Central memory CD8-positive, alpha-beta T cell (primary cell): ENCODE data around the gene RNF212B.
"Not testable (repeated sequence)": the region's sequence is repeated elsewhere in the genome, so short reads cannot be mapped to it uniquely, and the experiment has no call there.

ENCODE experiments used
- ATAC-seq: fragments of 150-1000 bp; cut with Tn5 transposase; replicated peaks from 2 replicates; pipeline ENCODE4 v1.10.0; 2022; ENCODE audit warnings: mild to moderate bottlenecking, moderate FRiP score, moderate number of reproducible peaks; ENCODE audit not compliant: poor library complexity, severe bottlenecking; ENCODE audit errors: extremely low read depth
- DNase-seq, 2 donors: peaks; one replicate each; pipeline ENCODE4 v3.0.0; 2021; ENCODE audit warnings: low spot score in 2 of 2
- H3K27ac Mint-ChIP-seq: one replicate; pipeline ENCODE4 v1.8.0; 2022; ENCODE audit warnings: low read depth, mild to moderate bottlenecking, moderate library complexity, mixed read lengths
- H3K27me3 Mint-ChIP-seq: one replicate; pipeline ENCODE4 v1.8.0; 2022; ENCODE audit warnings: mixed read lengths
- H3K36me3 Mint-ChIP-seq: one replicate; pipeline ENCODE4 v1.8.0; 2022; ENCODE audit warnings: mild to moderate bottlenecking, moderate library complexity, mixed read lengths; ENCODE audit not compliant: insufficient read depth
- H3K4me1 Mint-ChIP-seq: one replicate; pipeline ENCODE4 v1.8.0; 2022; ENCODE audit warnings: mixed read lengths
- H3K4me3 Mint-ChIP-seq: one replicate; pipeline ENCODE4 v1.8.0; 2022; ENCODE audit warnings: mild to moderate bottlenecking, moderate library complexity, mixed read lengths
- H3K9me3 Mint-ChIP-seq: one replicate; pipeline ENCODE4 v1.8.0; 2022; ENCODE audit warnings: mixed read lengths

Gene RNF212B, protein sequence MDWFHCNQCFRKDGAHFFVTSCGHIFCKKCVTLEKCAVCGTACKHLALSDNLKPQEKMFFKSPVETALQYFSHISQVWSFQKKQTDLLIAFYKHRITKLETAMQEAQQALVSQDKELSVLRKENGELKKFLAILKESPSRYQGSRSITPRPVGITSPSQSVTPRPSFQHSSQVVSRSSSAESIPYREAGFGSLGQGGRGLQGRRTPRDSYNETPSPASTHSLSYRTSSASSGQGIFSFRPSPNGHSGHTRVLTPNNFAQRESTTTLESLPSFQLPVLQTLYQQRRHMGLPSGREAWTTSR

DNA sequence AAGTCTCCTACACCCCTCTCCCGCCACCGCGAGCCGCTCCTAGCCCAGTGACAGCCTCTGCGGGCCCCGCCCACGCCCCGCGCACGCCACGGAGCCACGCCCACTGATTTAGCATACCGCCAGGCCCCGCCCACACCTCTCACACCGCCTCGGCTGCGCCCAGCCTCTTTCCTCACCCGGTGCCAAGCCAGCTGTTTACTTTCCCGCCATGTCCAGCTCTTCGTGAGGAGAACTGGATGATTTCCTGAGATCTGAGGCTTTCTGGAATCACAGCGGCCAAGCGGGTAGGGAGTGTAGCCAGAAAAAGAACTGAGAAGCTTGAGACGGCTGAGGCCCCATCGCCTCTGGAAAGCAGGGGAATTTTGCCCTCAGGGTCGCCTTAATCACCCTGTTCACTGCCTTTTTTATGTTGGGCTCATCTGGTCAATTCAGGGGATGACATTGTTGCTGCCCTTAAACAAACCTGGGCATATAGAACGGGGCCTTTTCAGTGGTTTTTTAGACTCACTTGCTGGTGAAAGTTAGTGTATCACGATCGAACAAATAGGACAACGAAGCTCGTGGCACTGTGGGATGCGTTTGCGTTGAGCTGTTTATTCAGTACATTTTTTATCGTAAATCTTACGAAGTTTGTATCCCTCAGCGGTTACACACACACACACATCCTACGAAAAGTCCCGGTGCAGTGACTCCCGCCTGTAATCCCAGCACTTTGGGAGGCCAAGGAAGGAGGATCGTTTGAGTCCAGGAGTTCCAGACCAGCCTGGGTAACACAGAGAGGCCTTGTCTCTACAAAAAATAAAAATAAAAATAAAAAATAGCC is at the start of gene RNF212B:
Gene RNF212B, plus strand, starts transcription at position 165 of the 823 bp plus-strand sequence. CDS start 2,410 bp downstream, outside the sequence.
- Mint-ChIP-seq H3K27ac (no peak within 1 kb of the TSS), H3K9me3 (no peaks in the 10 kb centered on the region), H3K36me3 (no peaks in the 10 kb centered on the region), H3K4me3 (no peak within 1 kb of the TSS), H3K4me1 (peaks cover 5% of the 10 kb centered on the region), H3K27me3 (peaks cover 41% of the 10 kb centered on the region)
- ATAC-seq (peak; percentile 52), DNase-seq (peak; percentile 46 to 47)

DNA sequence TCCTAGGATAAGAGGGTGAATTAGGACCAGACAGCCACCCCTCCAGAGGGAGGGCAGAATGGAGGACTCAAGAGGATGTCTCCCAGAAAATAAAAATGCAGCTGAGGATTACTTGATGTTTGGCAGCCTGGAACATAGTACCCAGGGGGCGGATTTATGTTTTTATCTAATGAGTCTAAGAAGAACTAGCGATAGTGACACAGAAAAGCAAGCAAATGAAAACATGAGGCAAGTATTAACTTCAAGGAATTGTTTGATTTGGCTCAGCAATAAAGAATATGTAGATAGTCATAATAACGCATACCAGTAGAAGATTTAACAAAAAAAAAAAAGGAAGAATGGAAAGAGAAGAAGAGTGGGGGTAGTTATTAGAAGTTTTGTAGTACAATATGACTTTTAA is 44.3 kb upstream of the RNF212B start:
- H3K9me3 Mint-ChIP-seq, result no peaks in the 10 kb centered on the region
- H3K4me1 Mint-ChIP-seq, result no peaks in the 10 kb centered on the region
- no peak for DNase-seq
- H3K4me3 Mint-ChIP-seq, result no peak overlapping the region
- no peak overlapping the region for H3K27ac Mint-ChIP-seq
- no peaks in the 10 kb centered on the region for H3K36me3 Mint-ChIP-seq
- ATAC-seq, result no peak
- H3K27me3 Mint-ChIP-seq, result peaks cover 34% of the 10 kb centered on the region

DNA sequence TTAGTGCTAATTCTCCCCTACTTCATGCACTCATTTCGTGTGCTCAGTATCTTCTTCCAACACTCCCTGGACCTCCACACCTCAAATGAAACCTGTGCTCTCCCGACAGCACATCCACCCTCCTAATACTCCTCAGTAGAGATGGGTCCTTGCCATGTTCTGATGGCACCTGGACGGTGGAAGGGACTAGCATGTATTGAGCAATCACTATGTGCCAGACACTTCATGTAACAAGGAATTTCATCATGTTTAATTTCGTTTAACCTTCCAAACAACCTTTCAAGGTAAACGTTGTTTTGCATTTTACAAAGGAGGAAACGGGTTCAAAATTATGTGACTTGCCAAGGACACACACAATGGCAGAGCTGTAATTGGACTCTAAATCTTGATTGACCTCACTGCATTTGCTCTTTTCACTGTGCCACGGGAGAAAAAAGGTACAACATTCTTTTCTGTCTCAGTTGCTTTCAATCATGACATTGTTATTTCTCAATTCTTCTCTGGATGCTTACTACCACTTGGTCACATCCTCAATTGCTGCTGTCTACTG is 42.1 kb upstream of the RNF212B start:
- H3K4me1 Mint-ChIP-seq, result no peaks in the 10 kb centered on the region
- no peak for ATAC-seq
- H3K27me3 Mint-ChIP-seq, result peaks cover 27% of the 10 kb centered on the region
- H3K36me3 Mint-ChIP-seq, result no peaks in the 10 kb centered on the region
- no peak overlapping the region for H3K4me3 Mint-ChIP-seq
- no peaks in the 10 kb centered on the region for H3K9me3 Mint-ChIP-seq
- no peak for DNase-seq
- H3K27ac Mint-ChIP-seq, result no peak overlapping the region

DNA sequence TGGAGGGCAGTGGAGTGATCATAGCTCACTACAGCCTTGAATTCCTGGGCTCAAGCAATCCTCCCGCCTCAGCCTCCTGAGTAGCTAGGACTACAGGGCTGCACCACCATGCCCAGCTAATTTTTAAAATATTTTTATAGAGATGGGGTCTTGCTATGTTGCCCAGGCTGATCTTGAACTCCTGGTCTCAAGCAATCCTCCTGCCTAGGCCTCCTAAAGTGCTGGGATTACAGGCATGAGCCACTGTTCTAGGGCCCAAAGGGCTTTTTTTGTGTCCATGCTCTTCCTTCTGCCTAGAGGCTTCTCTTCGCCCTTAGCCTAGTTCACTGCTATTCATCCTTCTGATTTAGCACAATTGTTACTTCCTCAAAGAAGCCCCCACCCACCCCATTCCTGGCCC is 41.2 kb upstream of the RNF212B start:
- H3K4me1 Mint-ChIP-seq, DNase-seq: not testable (repeated sequence)

DNA sequence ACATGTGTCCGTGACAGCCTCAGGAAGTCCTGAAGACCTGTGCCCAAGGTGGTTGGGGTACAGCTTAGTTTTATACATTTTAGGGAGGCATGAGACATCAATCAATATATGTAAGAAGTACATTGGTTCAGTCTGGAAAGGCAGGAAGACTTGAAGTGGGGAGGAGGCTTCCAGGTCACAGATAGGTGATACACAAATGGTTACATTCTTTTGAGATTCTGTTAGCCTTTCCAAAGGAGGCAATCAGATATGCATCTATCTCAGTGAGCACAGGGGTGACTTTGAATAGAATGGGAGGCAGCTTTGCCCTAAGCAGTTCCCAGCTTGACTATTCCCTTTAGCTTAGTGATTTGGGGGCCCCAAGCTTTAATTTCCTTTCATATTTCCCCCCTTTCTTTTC is 38.6 kb upstream of the RNF212B start:
- H3K27ac Mint-ChIP-seq, result not testable (repeated sequence)

More for the DNA sequence above, 41.2 kb upstream of the RNF212B start:
- not testable (repeated sequence) for H3K9me3 Mint-ChIP-seq, H3K36me3 Mint-ChIP-seq, H3K4me3 Mint-ChIP-seq, ATAC-seq, H3K27ac Mint-ChIP-seq
- H3K27me3 Mint-ChIP-seq, result peaks cover 20% of the 10 kb centered on the region

DNA sequence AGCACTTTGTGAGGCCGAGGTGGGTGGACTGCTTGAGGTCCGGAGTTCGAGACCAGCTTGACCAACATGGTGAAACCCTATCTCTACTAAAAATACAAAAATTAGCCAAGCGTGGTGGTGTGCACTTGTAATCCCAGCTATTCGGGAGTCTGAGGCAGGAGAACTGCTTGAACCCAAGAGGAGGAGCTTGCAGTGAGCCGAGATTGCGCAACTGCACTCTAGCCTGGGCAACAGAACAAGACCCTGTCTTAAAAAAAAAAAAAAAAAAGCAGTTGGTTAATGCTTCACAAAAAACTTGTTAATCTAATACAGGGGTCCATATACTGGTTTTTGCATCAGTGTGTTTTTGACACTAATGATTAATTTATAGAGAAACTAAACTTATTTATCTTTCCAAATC is 35.7 kb upstream of the RNF212B start:
- ATAC-seq (no peak), DNase-seq (no peak)
- no peak overlapping the region for H3K27ac Mint-ChIP-seq
- no peak overlapping the region for H3K4me3 Mint-ChIP-seq
- H3K9me3 Mint-ChIP-seq, result no peaks in the 10 kb centered on the region
- peaks cover 23% of the 10 kb centered on the region for H3K27me3 Mint-ChIP-seq
- H3K36me3 Mint-ChIP-seq, result no peaks in the 10 kb centered on the region
- no peaks in the 10 kb centered on the region for H3K4me1 Mint-ChIP-seq

More for the DNA sequence above, 38.6 kb upstream of the RNF212B start:
- not testable (repeated sequence) for H3K9me3 Mint-ChIP-seq, H3K4me3 Mint-ChIP-seq, DNase-seq, H3K36me3 Mint-ChIP-seq, ATAC-seq, H3K4me1 Mint-ChIP-seq
- H3K27me3 Mint-ChIP-seq, result peaks cover 17% of the 10 kb centered on the region

DNA sequence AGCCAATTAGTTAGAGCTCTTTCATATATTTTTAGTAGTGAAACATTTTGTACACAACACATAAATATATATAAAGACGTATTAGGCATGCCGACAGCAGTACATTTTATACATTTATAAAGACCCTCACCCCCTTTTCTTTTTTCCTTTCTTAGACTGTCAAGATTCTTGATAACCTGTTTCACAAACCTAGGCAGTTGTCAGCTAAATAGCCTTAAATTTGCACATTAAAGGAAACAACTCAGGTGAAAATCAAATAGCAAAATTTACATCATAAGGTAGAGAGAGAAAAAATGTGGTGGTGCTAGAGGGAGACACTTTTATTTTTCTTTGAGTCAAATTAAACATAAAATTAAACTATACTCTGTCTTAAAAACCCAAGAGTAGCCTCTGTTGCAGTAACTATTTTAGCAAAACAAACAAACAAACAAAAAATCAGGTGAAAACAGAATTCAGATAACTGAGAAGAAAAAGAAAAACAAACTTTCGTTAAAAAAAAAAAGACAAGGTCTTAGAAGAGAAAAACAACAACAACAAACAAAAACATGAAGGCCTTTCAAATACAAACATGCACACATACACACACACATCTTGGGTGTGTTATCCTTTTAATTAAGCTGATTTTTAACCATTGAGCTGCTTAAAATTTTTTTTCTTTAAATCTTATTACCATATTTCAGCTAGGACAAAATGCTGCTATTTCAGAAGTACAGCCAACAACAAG is 31.2 kb upstream of the RNF212B start:
- ATAC-seq (no peak), DNase-seq (no peak)
- Mint-ChIP-seq H3K4me1 (no peaks in the 10 kb centered on the region), H3K4me3 (no peak overlapping the region), H3K36me3 (no peaks in the 10 kb centered on the region), H3K27ac (no peak overlapping the region), H3K27me3 (peaks cover 68% of the 10 kb centered on the region), H3K9me3 (no peaks in the 10 kb centered on the region)

DNA sequence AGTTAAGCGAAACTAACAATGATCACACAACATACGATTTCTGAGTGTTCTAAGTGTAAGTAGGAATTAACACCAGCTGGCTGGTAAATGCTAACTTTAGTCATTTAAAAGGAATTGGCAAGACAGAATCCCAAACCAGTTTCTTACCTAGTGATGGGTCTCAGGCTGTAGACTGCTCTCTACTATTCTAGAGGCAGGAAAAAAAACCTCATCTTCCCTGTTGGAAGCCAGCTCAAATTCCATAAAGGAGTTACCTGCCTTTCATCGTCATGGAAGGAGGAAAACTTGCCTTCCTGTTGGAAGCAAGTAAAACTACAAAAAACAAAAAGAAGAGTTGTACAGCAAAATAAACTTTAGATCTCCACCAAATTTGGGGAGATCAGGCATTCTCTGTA is 30.6 kb upstream of the RNF212B start:
- Mint-ChIP-seq H3K4me3 (no peak overlapping the region), H3K36me3 (no peaks in the 10 kb centered on the region), H3K27ac (no peak overlapping the region), H3K9me3 (no peaks in the 10 kb centered on the region), H3K27me3 (peaks cover 73% of the 10 kb centered on the region), H3K4me1 (no peaks in the 10 kb centered on the region)
- no peak for DNase-seq
- ATAC-seq, result no peak

DNA sequence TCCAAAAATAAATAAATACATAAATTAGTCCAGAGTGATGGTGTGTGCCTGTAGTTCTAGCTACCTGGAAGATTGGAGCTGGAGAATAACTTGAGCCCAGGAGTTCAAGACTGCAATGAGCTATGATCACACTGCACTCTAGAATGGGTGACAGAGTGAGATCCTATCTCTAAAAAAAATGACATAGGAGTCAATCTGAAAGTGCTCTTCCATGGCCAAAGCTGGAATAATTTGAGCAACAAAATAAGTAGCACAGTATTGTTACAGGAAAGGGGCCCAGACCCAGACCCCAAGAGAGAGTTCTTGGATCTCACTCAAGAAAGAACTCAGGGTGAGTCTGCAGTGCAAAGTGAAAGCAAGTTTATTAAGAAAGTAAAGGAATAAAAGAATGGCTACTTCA is 29.4 kb upstream of the RNF212B start:
- Mint-ChIP-seq H3K4me1 (no peaks in the 10 kb centered on the region), H3K4me3 (no peak overlapping the region), H3K27ac (no peak overlapping the region), H3K36me3 (no peaks in the 10 kb centered on the region), H3K9me3 (no peaks in the 10 kb centered on the region), H3K27me3 (peaks cover 77% of the 10 kb centered on the region)
- DNase-seq, result no peak
- no peak for ATAC-seq

DNA sequence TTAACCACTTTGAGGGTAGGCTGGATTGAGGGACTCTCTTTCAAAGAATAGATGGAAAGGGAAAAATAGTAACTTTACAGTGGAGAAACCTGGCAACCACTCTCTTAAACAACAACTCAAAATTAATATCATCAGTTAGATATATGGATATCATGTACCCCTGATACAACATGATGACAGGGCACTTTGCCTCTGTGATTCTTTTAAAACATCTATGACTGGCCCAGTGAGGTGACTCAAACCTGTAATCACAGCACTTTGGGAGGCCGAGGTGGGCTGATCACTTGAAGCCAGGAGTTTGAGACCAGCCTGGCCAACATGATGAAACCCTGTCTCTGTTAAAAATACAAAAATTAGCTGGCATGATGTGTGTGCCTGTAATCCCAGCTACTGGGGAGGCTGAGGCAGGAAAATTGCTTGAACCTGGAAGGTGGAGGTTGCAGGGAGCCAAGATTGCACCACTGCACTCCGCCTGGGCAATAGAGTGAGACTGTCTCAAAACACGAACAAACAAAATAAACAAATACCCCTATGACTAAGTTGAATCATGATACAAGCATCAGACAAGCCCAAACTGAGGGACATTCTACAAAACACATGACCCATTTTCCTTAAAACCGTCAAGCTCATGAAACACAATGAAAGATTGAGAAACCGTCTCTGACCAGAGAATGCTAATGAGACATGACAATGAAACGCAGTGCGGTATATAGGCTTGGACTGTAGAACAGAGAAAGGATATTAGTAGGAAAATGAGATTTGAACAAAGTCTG is 27.9 kb upstream of the RNF212B start:
- H3K9me3 Mint-ChIP-seq, result no peaks in the 10 kb centered on the region
- H3K27me3 Mint-ChIP-seq, result peaks cover 70% of the 10 kb centered on the region
- ATAC-seq, result no peak
- no peak overlapping the region for H3K27ac Mint-ChIP-seq
- DNase-seq, result no peak
- no peak overlapping the region for H3K4me3 Mint-ChIP-seq
- H3K36me3 Mint-ChIP-seq, result no peaks in the 10 kb centered on the region
- H3K4me1 Mint-ChIP-seq, result no peaks in the 10 kb centered on the region

DNA sequence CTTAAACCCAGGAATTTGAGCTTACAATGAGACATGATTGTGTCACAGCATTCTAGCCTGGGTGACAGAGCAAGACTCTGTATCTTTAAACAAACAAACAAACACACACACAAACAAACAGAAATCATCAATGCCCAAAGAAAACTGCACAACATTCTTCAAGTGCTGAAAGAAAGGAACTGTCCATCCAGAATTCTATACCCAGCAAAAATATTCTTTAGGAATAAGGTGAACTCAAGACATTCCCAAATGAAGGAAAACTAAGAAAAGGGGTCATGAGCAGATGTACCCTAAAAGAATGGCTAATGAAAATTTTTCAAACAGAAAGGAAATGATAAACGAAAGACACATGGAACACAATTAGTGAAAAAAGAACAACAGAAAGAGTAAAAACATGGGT is 22.3 kb upstream of the RNF212B start:
- no peaks in the 10 kb centered on the region for H3K9me3 Mint-ChIP-seq
- no peak for ATAC-seq
- no peak overlapping the region for H3K27ac Mint-ChIP-seq
- peaks cover 73% of the 10 kb centered on the region for H3K27me3 Mint-ChIP-seq
- no peak overlapping the region for H3K4me3 Mint-ChIP-seq
- no peaks in the 10 kb centered on the region for H3K4me1 Mint-ChIP-seq
- DNase-seq, result no peak
- H3K36me3 Mint-ChIP-seq, result no peaks in the 10 kb centered on the region
